ENCODE results near the gene CCDC149. TPM values are rescaled to one million over a fixed set of nuclear protein-coding genes. Genes with fewer than 3 reads are reported as not detected.

CCDC149 gene
- total and polyA plus RNA-seq, 2 of the 8 experiments (the other 6 are each of a cell fraction or from before 2014, with no cell fraction given), result 2.2 to 5.6 TPM

DNA sequence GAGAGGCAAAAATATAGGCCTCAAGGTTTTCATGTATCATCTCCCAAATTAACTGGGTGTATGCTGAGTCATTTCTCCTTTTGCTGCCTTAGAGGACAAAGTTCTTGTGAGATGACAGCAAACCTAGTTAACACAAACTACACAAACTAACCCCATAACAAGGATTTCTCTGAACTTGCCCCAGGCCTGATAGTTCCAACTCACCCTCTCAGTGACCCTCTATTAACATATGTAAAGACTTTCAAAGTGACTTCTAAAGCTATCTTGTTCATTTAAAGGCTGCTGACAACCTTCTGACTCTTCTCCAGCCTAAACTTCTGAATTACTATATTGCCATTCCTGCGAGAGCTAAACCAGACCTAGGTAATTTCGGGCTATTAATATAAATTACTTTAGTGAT lies 43.2 kb upstream of the CCDC149 start:
- H2BK5ac ChIP-seq (ENCODE audit: low read depth, low read length), result no peak overlapping the region
- WGBS, 2 experiments (ENCODE audit: extremely low coverage in 1 of 2, insufficient coverage in 1 of 2, insufficient read length in 1 of 2, insufficient replicate concordance in 2 of 2, low coverage in 1 of 2, low lambda C conversion rate in 2 of 2, missing lambda C conversion rate in 1 of 2), result 91% methylated on average over 2 of the region's 2 CpGs; no CpG with 5 or more reads in 1 of the 2 experiments
- H3K27ac ChIP-seq (ENCODE audit: low read depth, low read length), result no peak overlapping the region
- no peak overlapping the region for H2BK120ac ChIP-seq (replicated peaks; ENCODE audit: low read depth, low read length)
- H3K27me3 ChIP-seq (replicated peaks in 1 of 4; ENCODE audit: control insufficient read depth in 3 of 4, extremely low read depth in 1 of 4, insufficient read depth in 3 of 4, low read length in 3 of 4), result no peaks in the 10 kb centered on the region
- no peak overlapping the region for H3K56ac ChIP-seq (replicated peaks; ENCODE audit: insufficient read length, low read depth, low read length)
- no peak overlapping the region for H3K23ac ChIP-seq (ENCODE audit: insufficient read length)
- no peak overlapping the region for H4K91ac ChIP-seq (replicated peaks; ENCODE audit: insufficient read length, low read length)
- no peaks in the 10 kb centered on the region; the same call in 1 of the 2 replicates for H3K23me2 ChIP-seq (ENCODE audit: low read depth, low read length)
- H3K4me3 ChIP-seq (ENCODE audit: extremely low read depth in 1 of 4, insufficient read depth in 2 of 4, low read depth in 3 of 4, low read length in 4 of 4), result no peak overlapping the region
- H3K14ac ChIP-seq (ENCODE audit: insufficient read length), result no peak overlapping the region
- no peak overlapping the region for H2BK12ac ChIP-seq (ENCODE audit: low read depth, low read length)
- no peak overlapping the region for H4K8ac ChIP-seq (ENCODE audit: extremely low read depth, insufficient read depth, low read length)
- FAIRE-seq, result no peak
- no peaks in the 10 kb centered on the region; a peak in 1 of 7 replicates for H3K4me1 ChIP-seq (replicated peaks in 1 of 4; ENCODE audit: control insufficient read depth in 3 of 4, insufficient read depth in 4 of 4, low read length in 3 of 4)
- CTCF ChIA-PET (ENCODE audit: partially characterized antibody), result interaction anchor here (1.6 kb wide), 1 partner anchor 25 kb away, joined by 9 read pairs; no protein-coding TSS in a partner anchor
- H3K18ac ChIP-seq (ENCODE audit: extremely low read depth, low read length), result no peak overlapping the region
- H2AFZ ChIP-seq (ENCODE audit: low read length), result no peak overlapping the region
- peaks cover 0 to 3% of the 10 kb centered on the region in 2 experiments; a peak in 2 of 4 replicates for H3K9me3 ChIP-seq (ENCODE audit: insufficient read depth in 2 of 2, low read depth in 1 of 2, low read length in 1 of 2)
- no peak for DNase-seq (ENCODE audit: low read depth in 1 of 2, low spot score in 2 of 2)
- H3K9ac ChIP-seq (replicated peaks in 1 of 4; ENCODE audit: extremely low read depth in 1 of 4, low read depth in 3 of 4, low read length in 3 of 4), result no peak overlapping the region
- TF ChIP-seq JUN (IDR thresholded peaks at IDR 0.05; ENCODE audit: low read depth, low read length), result no peak
- TF ChIP-seq SIRT6 (IDR thresholded peaks at IDR 0.05; ENCODE audit: low read length), result no peak
- no peak for TF ChIP-seq GABPA (IDR thresholded peaks at IDR 0.05; ENCODE audit: borderline replicate concordance, insufficient read depth, low read length)
- H3K36me3 ChIP-seq (ENCODE audit: control insufficient read depth in 2 of 4, insufficient read depth in 4 of 4, low read length in 3 of 4), result no peaks in the 10 kb centered on the region
- no peak overlapping the region for H2AK5ac ChIP-seq (ENCODE audit: low read depth, low read length)
- POLR2A ChIA-PET (ENCODE audit: partially characterized antibody), result no interaction called here
- H3K79me2 ChIP-seq (ENCODE audit: control insufficient read depth in 1 of 2, insufficient read depth in 2 of 2, low read length in 2 of 2), result no peaks in the 10 kb centered on the region
- H2BK20ac ChIP-seq (ENCODE audit: low read length), result no peak overlapping the region
- H3K4ac ChIP-seq (replicated peaks; ENCODE audit: insufficient read length, low read depth, low read length), result no peak overlapping the region
- no peak overlapping the region for H3K4me2 ChIP-seq (ENCODE audit: insufficient read depth in 1 of 2, low read depth in 2 of 2, low read length in 2 of 2)
- no peaks in the 10 kb centered on the region for H4K20me1 ChIP-seq (replicated peaks in 1 of 2; ENCODE audit: control insufficient read depth in 1 of 2, insufficient read depth in 2 of 2, low read length in 2 of 2)
- no peak overlapping the region for H4K5ac ChIP-seq (ENCODE audit: insufficient read length, low read depth, low read length)
- no peaks in the 10 kb centered on the region for H3K79me1 ChIP-seq (ENCODE audit: low read depth, low read length)
- no peak overlapping the region for H2BK15ac ChIP-seq (ENCODE audit: low read length)
